H9 (cell line): Measurements from ENCODE around the gene SOBP. TPM values are rescaled to one million over a fixed set of nuclear protein-coding genes. Genes with fewer than 3 reads are reported as not detected.

Experiments
- DNase-seq: peaks from one replicate; pipeline ENCODE4 v3.0.0-alpha.2; 2017
- H2AFZ ChIP-seq: one replicate; pipeline ENCODE4 v1.6.1; 2013; ENCODE audit warnings: mild to moderate bottlenecking, low read length, control low read depth, moderate library complexity
- H2AK5ac ChIP-seq: 2 replicates; pipeline ENCODE4 v1.6.1; 2013; ENCODE audit warnings: low read length, control low read depth, mixed read lengths; ENCODE audit not compliant: insufficient read length
- H2BK120ac ChIP-seq: one replicate; pipeline ENCODE4 v1.6.1; 2013; ENCODE audit warnings: low read depth, mild to moderate bottlenecking, low read length, control low read depth, inconsistent platforms; ENCODE audit not compliant: poor library complexity, severe bottlenecking
- H2BK12ac ChIP-seq: 2 replicates; pipeline ENCODE4 v1.6.1; 2013; ENCODE audit warnings: low read length, control low read depth, mixed read lengths, low read depth; ENCODE audit not compliant: insufficient read length
- H2BK15ac ChIP-seq: 2 replicates; pipeline ENCODE4 v1.6.1; 2013; ENCODE audit warnings: low read depth, low read length, control low read depth
- H2BK20ac ChIP-seq: one replicate; pipeline ENCODE4 v1.6.1; 2013; ENCODE audit warnings: low read depth, mild to moderate bottlenecking, low read length, control low read depth, inconsistent platforms; ENCODE audit not compliant: poor library complexity, severe bottlenecking
- H2BK5ac ChIP-seq: 2 replicates; pipeline ENCODE4 v1.6.1; 2013; ENCODE audit warnings: low read length, control low read depth, mixed read lengths; ENCODE audit not compliant: insufficient read length
- H3K14ac ChIP-seq: 2 replicates; pipeline ENCODE4 v1.6.1; 2013; ENCODE audit warnings: low read length, control low read depth; ENCODE audit not compliant: insufficient read depth
- H3K18ac ChIP-seq: 2 replicates; pipeline ENCODE4 v1.6.1; 2013; ENCODE audit warnings: low read depth, mild to moderate bottlenecking, mixed read lengths, low read length, control low read depth; ENCODE audit not compliant: insufficient read length
- H3K23ac ChIP-seq: 2 replicates; pipeline ENCODE4 v1.6.1; 2013; ENCODE audit warnings: low read length, control low read depth, mixed read lengths, low read depth; ENCODE audit not compliant: insufficient read length
- H3K23me2 ChIP-seq: 2 replicates; pipeline ENCODE4 v1.6.1; 2013; ENCODE audit warnings: low read depth, mild to moderate bottlenecking, mixed read lengths, low read length, control low read depth; ENCODE audit not compliant: insufficient read length, poor library complexity, severe bottlenecking
- H3K27ac ChIP-seq: 2 replicates; pipeline ENCODE4 v1.5.1; 2013; ENCODE audit warnings: low read length, control low read depth, mixed read lengths, low read depth; ENCODE audit not compliant: insufficient read length
- H3K27me3 ChIP-seq: 2 replicates; pipeline ENCODE4 v1.6.1; 2013; ENCODE audit warnings: low read length, control low read depth, inconsistent platforms; ENCODE audit not compliant: insufficient read depth
- H3K4ac ChIP-seq: 2 replicates; pipeline ENCODE4 v1.6.1; 2013; ENCODE audit warnings: low read depth, mild to moderate bottlenecking, control low read depth, inconsistent platforms, low read length, moderate library complexity
- H3K4me1 ChIP-seq: 2 replicates; pipeline ENCODE4 v1.6.1; 2013; ENCODE audit warnings: low read length, control low read depth, inconsistent platforms; ENCODE audit not compliant: insufficient read depth
- H3K4me2 ChIP-seq: 2 replicates; pipeline ENCODE4 v1.6.1; 2013; ENCODE audit warnings: low read length, control low read depth, mixed read lengths; ENCODE audit not compliant: insufficient read length, insufficient read depth
- H3K56ac ChIP-seq: 2 replicates; pipeline ENCODE4 v1.6.1; 2013; ENCODE audit warnings: low read depth, mild to moderate bottlenecking, mixed read lengths, low read length, control low read depth; ENCODE audit not compliant: insufficient read length
- H3K79me1 ChIP-seq: 2 replicates; pipeline ENCODE4 v1.6.1; 2013; ENCODE audit warnings: low read depth, mild to moderate bottlenecking, moderate library complexity, low read length, control low read depth, inconsistent platforms; ENCODE audit not compliant: insufficient read depth, poor library complexity, severe bottlenecking
- H3K79me2 ChIP-seq: 2 replicates; pipeline ENCODE4 v1.6.1; 2013; ENCODE audit warnings: low read length, control low read depth, inconsistent platforms; ENCODE audit not compliant: insufficient read depth
- H3K9ac ChIP-seq: 2 replicates; pipeline ENCODE4 v1.6.1; 2013; ENCODE audit warnings: low read length, control low read depth, mixed read lengths; ENCODE audit not compliant: insufficient read length; ENCODE audit errors: extremely low read depth
- H3K9me3 ChIP-seq: one replicate; pipeline ENCODE4 v1.6.1; 2013; ENCODE audit warnings: low read depth, low read length, inconsistent platforms; ENCODE audit not compliant: control insufficient read depth
- H3T11ph ChIP-seq: one replicate; pipeline ENCODE4 v1.6.1; 2013; ENCODE audit warnings: mild to moderate bottlenecking, low read length, control low read depth, inconsistent platforms
- H4K20me1 ChIP-seq: one replicate; pipeline ENCODE4 v1.6.1; 2013; ENCODE audit not compliant: control insufficient read depth, insufficient read length, insufficient read depth
- H4K5ac ChIP-seq: 2 replicates; pipeline ENCODE4 v1.6.1; 2013; ENCODE audit warnings: low read depth, mild to moderate bottlenecking, mixed read lengths, low read length, control low read depth; ENCODE audit not compliant: insufficient read length
- H4K8ac ChIP-seq: replicated peaks from 2 replicates; pipeline ENCODE4 v1.6.1; 2013; ENCODE audit warnings: low read length, control low read depth, mixed read lengths, low read depth; ENCODE audit not compliant: insufficient read length
- H4K91ac ChIP-seq: 2 replicates; pipeline ENCODE4 v1.6.1; 2013; ENCODE audit warnings: low read depth, mild to moderate bottlenecking, moderate library complexity, mixed read lengths, low read length, control low read depth; ENCODE audit not compliant: insufficient read length
- H3K27ac Mint-ChIP-seq, 3 experiments: 2 replicates in 2 of 3; 3 replicates in 1 of 3; pipeline ENCODE4 v1.8.0; 2020 to 2021; ENCODE audit warnings: mixed read lengths in 3 of 3, mild to moderate bottlenecking in 1 of 3, moderate library complexity in 1 of 3
- H3K27me3 Mint-ChIP-seq: 2 replicates; pipeline ENCODE4 v1.8.0; 2021; ENCODE audit warnings: low read depth, mild to moderate bottlenecking, moderate library complexity, mixed read lengths
- H3K36me3 Mint-ChIP-seq, 3 experiments: 2 replicates in 2 of 3; 3 replicates in 1 of 3; pipeline ENCODE4 v1.8.0; 2020 to 2021; ENCODE audit warnings: low read depth in 3 of 3, mixed read lengths in 3 of 3; ENCODE audit not compliant: insufficient read depth in 1 of 3
- H3K4me1 Mint-ChIP-seq, 2 experiments: 2 replicates each; pipeline ENCODE4 v1.8.0; 2020; ENCODE audit warnings: mixed read lengths in 2 of 2
- H3K4me3 Mint-ChIP-seq, 2 experiments: 2 replicates in 1 of 2; 3 replicates in 1 of 2; pipeline ENCODE4 v1.8.0; 2020 to 2021; ENCODE audit warnings: mild to moderate bottlenecking in 2 of 2, mixed read lengths in 2 of 2, moderate library complexity in 1 of 2
- H3K9me3 Mint-ChIP-seq, 2 experiments: 2 replicates in 1 of 2; 3 replicates in 1 of 2; pipeline ENCODE4 v1.8.0; 2020; ENCODE audit warnings: mild to moderate bottlenecking in 2 of 2, mixed read lengths in 2 of 2, moderate library complexity in 1 of 2
- CTCF ChIP-seq: fragments of 200-600 bp; sonication (generic); conservative IDR thresholded peaks from 3 replicates; pipeline ENCODE4 v1.8.0; 2021; ENCODE audit warnings: antibody characterized with exemption, mild to moderate bottlenecking
- WGBS: extraction: QIAGEN DNeasy Blood & Tissue Kit; methylation state at CpG from one replicate; pipeline ENCODE4 v1.1.7; 2013; ENCODE audit warnings: missing lambda C conversion rate, low lambda C conversion rate, mixed read lengths; ENCODE audit not compliant: insufficient read length; ENCODE audit errors: extremely low coverage; 5-methylcytosine and 5-hydroxymethylcytosine counted together
- total RNA-seq: library from RNA; stranded (reverse); gene quantifications from 2 replicates; pipeline ENCODE4 v1.2.1, GENCODE V29; 2021

SOBP gene
- total RNA-seq, 1 experiment from 2014 or later: 4.3 TPM

GRCh38 chr6:107466062-107466461, 23.9 kb upstream of the SOBP start:
- no peak overlapping the region for H2BK120ac ChIP-seq
- H3K27ac Mint-ChIP-seq: peak overlapping the region in 1 of 3 experiments; percentile 35; a peak in 1 of 7 replicates

More at GRCh38 chr6:107466062-107466461, 23.9 kb upstream of the SOBP start:
- H3K36me3 Mint-ChIP-seq: no peaks in the 10 kb centered on the region
- no peaks in the 10 kb centered on the region for H3K23me2 ChIP-seq
- no peak overlapping the region for H3K23ac ChIP-seq
- no peak overlapping the region for H2AFZ ChIP-seq
- no peak overlapping the region for H2BK15ac ChIP-seq
- H2BK20ac ChIP-seq: no peak overlapping the region
- H4K5ac ChIP-seq: no peak overlapping the region
- no peaks in the 10 kb centered on the region for H3K9me3 ChIP-seq
- no peak overlapping the region for H3K56ac ChIP-seq
- H3K14ac ChIP-seq: no peak overlapping the region
- peaks cover 13 to 25% of the 10 kb centered on the region in 2 experiments for H3K4me1 Mint-ChIP-seq
- no peak overlapping the region for H2BK12ac ChIP-seq
- TF ChIP-seq CTCF: no peak
- no peaks in the 10 kb centered on the region for H3K9me3 Mint-ChIP-seq
- H3T11ph ChIP-seq: no peak overlapping the region
- no peaks in the 10 kb centered on the region for H3K79me1 ChIP-seq
- H4K20me1 ChIP-seq: no peaks in the 10 kb centered on the region
- no peaks in the 10 kb centered on the region for H3K27me3 ChIP-seq
- H3K27ac ChIP-seq: no peak overlapping the region
- no peak overlapping the region for H3K4me3 Mint-ChIP-seq
- no CpG with 5 or more reads among the region's 1 CpG for WGBS
- peaks cover 3% of the 10 kb centered on the region; the same call in 1 of the 2 replicates for H3K4me1 ChIP-seq
- no peak overlapping the region for H3K9ac ChIP-seq
- no peak for DNase-seq
- no peak overlapping the region for H4K8ac ChIP-seq
- no peak overlapping the region for H3K4me2 ChIP-seq
- no peak overlapping the region for H4K91ac ChIP-seq
- no peaks in the 10 kb centered on the region for H3K27me3 Mint-ChIP-seq
- H3K79me2 ChIP-seq: no peaks in the 10 kb centered on the region
- H3K18ac ChIP-seq: no peak overlapping the region
- no peak overlapping the region for H3K4ac ChIP-seq
- H2AK5ac ChIP-seq: no peak overlapping the region
- H2BK5ac ChIP-seq: no peak overlapping the region
